Activated gamma-delta T cell (primary cell): ENCODE results near the gene LRRFIP2.

ENCODE experiments used
- DNase-seq: peaks from one replicate; lab custom pipeline; 2025; lab: John Stamatoyannopoulos, UW

Gene LRRFIP2

GRCh38 chr3:37025561-37026335, 148.6 kb downstream of the LRRFIP2 start:
- no peak for DNase-seq

- DNase-seq: no peak
These were observed 149.5 kb downstream of the LRRFIP2 start for GRCh38 chr3:37024820-37025405.

GRCh38 chr3:37024092-37024491, 150.3 kb downstream of the LRRFIP2 start:
- no peak for DNase-seq

GRCh38 chr3:37017683-37018082, 156.7 kb downstream of the LRRFIP2 start:
- no peak for DNase-seq

GRCh38 chr3:37016903-37017302, 157.5 kb downstream of the LRRFIP2 start:
- DNase-seq: no peak

- DNase-seq: no peak
These were observed 158.7 kb downstream of the LRRFIP2 start for GRCh38 chr3:37015642-37016041.

- DNase-seq: no peak
These were observed 159.8 kb downstream of the LRRFIP2 start for GRCh38 chr3:37014620-37015019.
